Thoracic aorta (tissue), 2 donors: ENCODE data around the gene EID1. TPM values are rescaled to one million over a fixed set of nuclear protein-coding genes. Genes with fewer than 3 reads are reported as not detected.

Experiments used
- ATAC-seq: fragments of 150-250 bp; one replicate; pipeline ENCODE4 v1.8.0; 2017; ENCODE audit warnings: low read depth; ENCODE audit not compliant: insufficient number of reproducible peaks, low FRiP score
- DNase-seq: peaks from one replicate; pipeline ENCODE4 v3.0.0-alpha.2; 2020; ENCODE audit warnings: low spot score
- H3K27ac ChIP-seq, 2 donors: fragments of 200-600 bp; sonication (generic); 1 replicate in 1 of 2; 2 replicates in 1 of 2; pipeline ENCODE4 v1.5.1; 2016; ENCODE audit warnings: mild to moderate bottlenecking in 2 of 2, moderate library complexity in 2 of 2
- H3K27me3 ChIP-seq: fragments of 200-600 bp; sonication (generic); replicated peaks from 2 replicates; pipeline ENCODE4 v1.6.0; 2016; ENCODE audit warnings: mild to moderate bottlenecking; ENCODE audit not compliant: insufficient read depth
- H3K36me3 ChIP-seq: fragments of 200-600 bp; sonication (generic); one replicate; pipeline ENCODE4 v1.5.1; 2016
- H3K4me1 ChIP-seq, 2 donors: fragments of 200-600 bp; sonication (generic); 1 replicate in 1 of 2; 2 replicates in 1 of 2; pipeline versions ENCODE4 v1.5.1 to v1.6.0; 2016; ENCODE audit warnings: low read depth in 2 of 2, mild to moderate bottlenecking in 1 of 2; ENCODE audit not compliant: control insufficient read depth in 1 of 2
- H3K4me3 ChIP-seq: fragments of 200-600 bp; sonication (generic); 2 replicates; pipeline ENCODE4 v1.5.1; 2016; ENCODE audit warnings: mild to moderate bottlenecking
- H3K9me3 ChIP-seq: fragments of 200-600 bp; sonication (generic); 2 replicates; pipeline ENCODE4 v1.5.1; 2016
- CTCF ChIP-seq: fragments of 200-600 bp; sonication (generic); IDR thresholded peaks from one replicate; pipeline ENCODE4 v1.5.1; 2019; ENCODE audit warnings: antibody characterized with exemption
- total RNA-seq, 2 donors: library from RNA; depleted of rRNA; stranded (reverse); fragments of >200 nt; gene quantifications; one replicate each; pipeline versions ENCODE4 v1.1.0 to v1.2.3, GENCODE V29; 2016

Gene EID1
- total RNA-seq, 2 donors from 2014 or later = 212 to 227 TPM

- no peak for TF ChIP-seq CTCF
- peak overlapping the region in 1 of 2 donors; percentile 15 for H3K27ac ChIP-seq
Observed at GRCh38 chr15:48929661-48930060, 51.7 kb downstream of the EID1 start.

More at GRCh38 chr15:48929661-48930060, 51.7 kb downstream of the EID1 start:
- Histone ChIP-seq H3K4me1 (peaks cover 0 to 4% of the 10 kb centered on the region in 2 donors), H3K9me3 (no peaks in the 10 kb centered on the region), H3K4me3 (no peak overlapping the region), H3K36me3 (no peaks in the 10 kb centered on the region), H3K27me3 (no peaks in the 10 kb centered on the region)
- DNase-seq (no peak), ATAC-seq (no peak)

Other genes starting within 250 kb of the EID1 start
- 100 to 1,000 TPM; 258 to 300 TPM for gene FBN1, start 232.4 kb upstream of the EID1 start, total RNA-seq
- 1 to 10 TPM; 3.3 to 6.5 TPM for gene CEP152, start 67.1 kb upstream of the EID1 start, total RNA-seq
- gene SHC4, start 85.8 kb downstream of the EID1 start, total RNA-seq = 10 to 100 TPM; 13.8 to 16.1 TPM
- 10 to 100 TPM; 34.9 to 55.2 TPM for gene SECISBP2L, start 168.3 kb downstream of the EID1 start, total RNA-seq